K562 (cell line): ENCODE results near the gene PCED1B. TPM values are rescaled to one million over a fixed set of nuclear protein-coding genes. Genes with fewer than 3 reads are reported as not detected.

ENCODE experiments used
- ARID4B ChIP-seq: sonication (generic); formaldehyde crosslinking; IDR thresholded peaks from 2 replicates; pipeline ENCODE4 v1.8.0; 2022; ENCODE audit warnings: mild to moderate bottlenecking, missing genetic modification reagents
- CHD1 ChIP-seq: fragments of 200-600 bp; sonication (generic); IDR thresholded peaks from one replicate; pipeline ENCODE4 v1.6.1; 2012; ENCODE audit warnings: mild to moderate bottlenecking, moderate library complexity, low read length, inconsistent platforms
- GATAD2B ChIP-seq: fragments of 450-650 bp; IDR thresholded peaks from 2 replicates; pipeline ENCODE4 v1.6.1; 2017; ENCODE audit warnings: mild to moderate bottlenecking, borderline replicate concordance
- HCFC1 ChIP-seq: IDR thresholded peaks from 2 replicates; pipeline ENCODE4 v1.6.1; 2012; ENCODE audit warnings: low read depth, low read length, improper control_type of control experiment
- LCOR ChIP-seq: sonication (generic); formaldehyde crosslinking; IDR thresholded peaks from 2 replicates; pipeline ENCODE4 v1.8.0; 2022; ENCODE audit warnings: mild to moderate bottlenecking, missing genetic modification reagents
- MIER1 ChIP-seq: fragments of 450-650 bp; IDR thresholded peaks from 2 replicates; pipeline ENCODE4 v1.6.1; 2016; ENCODE audit warnings: antibody characterized with exemption, mild to moderate bottlenecking, low read depth
- PHF21A ChIP-seq: fragments of 450-650 bp; IDR thresholded peaks from 2 replicates; pipeline ENCODE4 v1.6.1; 2017; ENCODE audit warnings: low read depth, borderline replicate concordance
- PPARD ChIP-seq: fragments of 250-450 bp; sonication (Bioruptor Pico); IDR thresholded peaks from 2 replicates; pipeline ENCODE4 v1.8.0; 2022; ENCODE audit warnings: inconsistent platforms, mild to moderate bottlenecking, moderate library complexity
- RBM22 ChIP-seq: fragments of 200-400 bp; formaldehyde crosslinking; IDR thresholded peaks from 2 replicates; pipeline ENCODE4 v1.6.1; 2018; ENCODE audit warnings: low read length, low read depth; ENCODE audit not compliant: poor library complexity, severe bottlenecking
- RBM39 ChIP-seq: fragments of 200-400 bp; formaldehyde crosslinking; optimal IDR thresholded peaks from 2 replicates; pipeline ENCODE3; 2018; ENCODE audit warnings: low read depth, low read length
- SMC3 ChIP-seq: conservative IDR thresholded peaks from 2 replicates; pipeline ENCODE4 v1.6.1; 2011; ENCODE audit warnings: low read depth, low read length, improper control_type of control experiment; ENCODE audit not compliant: insufficient read depth
- ZNF23 ChIP-seq: fragments of 250-450 bp; sonication (Bioruptor Pico); IDR thresholded peaks from 2 replicates; pipeline ENCODE4 v1.4.0; 2020; ENCODE audit warnings: mild to moderate bottlenecking
- ZNF740 ChIP-seq, 3 experiments: fragments of 200-800 bp in 1 of 3; sonication (Bioruptor generic) in 1 of 3; sonication (generic) in 1 of 3; formaldehyde crosslinking in 1 of 3; IDR thresholded peaks; 2 replicates each; pipeline versions ENCODE4 v1.6.1 to v1.8.0; 2016 to 2022; ENCODE audit warnings: mild to moderate bottlenecking in 2 of 3, missing compliant biosample characterization in 2 of 3, missing genetic modification characterization in 2 of 3, missing genetic modification reagents in 1 of 3
- polyA plus RNA-seq, 8 experiments: library from polyadenylated mRNA; depleted of rRNA in 4 of 8; stranded (reverse) in 5 of 8; unstranded in 3 of 8; fragments of >200 nt; fragmentation: Nextera tagmentation in 2 of 8; fragmentation: Illumina TruSeq in 1 of 8; extraction: Ambion mirVana in 2 of 8; extraction: Trizol in 1 of 8; gene quantifications; 2 replicates each; pipeline versions ENCODE4 v1.2.1 to v1.2.3, GENCODE V29; 2011 to 2014; ENCODE audit warnings: inconsistent platforms in 1 of 8, missing spikeins in 1 of 8
- total RNA-seq, 7 experiments: library from RNA; depleted of rRNA in 6 of 7; stranded (reverse); fragments of >200 nt in 6 of 7; fragmentation: Illumina TruSeq in 2 of 7; extraction: Trizol in 2 of 7; gene quantifications; 2 replicates each; pipeline versions ENCODE4 v1.2.1 to v1.2.3, GENCODE V29; 2011 to 2021; ENCODE audit warnings: low replicate concordance in 1 of 7
- TF ChIP-seq, protein P1 (sequence below), 2 experiments: fragments of 450-650 bp; formaldehyde crosslinking in 1 of 2; IDR thresholded peaks; 2 replicates each; pipeline versions ENCODE4 v1.4.0 to v1.6.1; 2014 to 2020; ENCODE audit warnings: mild to moderate bottlenecking in 2 of 2, borderline replicate concordance in 1 of 2, low read depth in 1 of 2

Gene PCED1B
- total and polyA plus RNA-seq, 9 of the 15 experiments (the other 6 are each of a cell fraction or from before 2014, with no cell fraction given): 1.2 to 9.3 (median 2.5) TPM

DNA sequence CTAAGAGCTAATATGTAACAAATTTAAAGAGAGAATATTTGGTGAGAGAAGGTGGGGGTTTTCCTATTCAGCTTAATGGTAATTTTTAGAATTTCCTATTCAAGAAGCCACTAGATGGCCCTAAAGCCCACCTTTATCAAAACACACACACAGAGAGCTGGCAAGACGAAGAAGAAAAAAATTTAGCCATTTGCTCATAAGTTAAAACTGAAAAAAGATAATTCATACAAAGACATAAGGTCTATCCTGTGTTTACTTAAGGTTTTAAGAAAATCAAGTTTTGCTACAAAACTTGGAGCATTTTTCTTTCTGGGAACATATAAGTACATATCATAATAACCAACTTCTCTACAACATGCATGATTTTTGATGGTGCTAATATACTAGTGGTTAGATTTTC lies 46.8 kb upstream of the PCED1B start (continued):
- TF ChIP-seq ZNF740 (CRISPR knock-in tag; IDR thresholded peaks at IDR 0.05): no peak
- TF ChIP-seq ZNF740 (tag; IDR thresholded peaks at IDR 0.05): no peak
- no peak for TF ChIP-seq MIER1
- no peak for TF ChIP-seq RBM39
- TF ChIP-seq SMC3: peak; percentile 55
- peak; percentile 41; the same call in 1 of the 2 replicates for TF ChIP-seq GATAD2B
- no peak for TF ChIP-seq HCFC1
- TF ChIP-seq PHF21A: no peak
- TF ChIP-seq LCOR: no peak
- TF ChIP-seq CHD1: no peak
- no peak for TF ChIP-seq ZNF23 (CRISPR knock-in tag)
- TF ChIP-seq ARID4B (CRISPR knock-in tag): no peak
- TF ChIP-seq RBM22: no peak
- TF ChIP-seq, protein P1, sequence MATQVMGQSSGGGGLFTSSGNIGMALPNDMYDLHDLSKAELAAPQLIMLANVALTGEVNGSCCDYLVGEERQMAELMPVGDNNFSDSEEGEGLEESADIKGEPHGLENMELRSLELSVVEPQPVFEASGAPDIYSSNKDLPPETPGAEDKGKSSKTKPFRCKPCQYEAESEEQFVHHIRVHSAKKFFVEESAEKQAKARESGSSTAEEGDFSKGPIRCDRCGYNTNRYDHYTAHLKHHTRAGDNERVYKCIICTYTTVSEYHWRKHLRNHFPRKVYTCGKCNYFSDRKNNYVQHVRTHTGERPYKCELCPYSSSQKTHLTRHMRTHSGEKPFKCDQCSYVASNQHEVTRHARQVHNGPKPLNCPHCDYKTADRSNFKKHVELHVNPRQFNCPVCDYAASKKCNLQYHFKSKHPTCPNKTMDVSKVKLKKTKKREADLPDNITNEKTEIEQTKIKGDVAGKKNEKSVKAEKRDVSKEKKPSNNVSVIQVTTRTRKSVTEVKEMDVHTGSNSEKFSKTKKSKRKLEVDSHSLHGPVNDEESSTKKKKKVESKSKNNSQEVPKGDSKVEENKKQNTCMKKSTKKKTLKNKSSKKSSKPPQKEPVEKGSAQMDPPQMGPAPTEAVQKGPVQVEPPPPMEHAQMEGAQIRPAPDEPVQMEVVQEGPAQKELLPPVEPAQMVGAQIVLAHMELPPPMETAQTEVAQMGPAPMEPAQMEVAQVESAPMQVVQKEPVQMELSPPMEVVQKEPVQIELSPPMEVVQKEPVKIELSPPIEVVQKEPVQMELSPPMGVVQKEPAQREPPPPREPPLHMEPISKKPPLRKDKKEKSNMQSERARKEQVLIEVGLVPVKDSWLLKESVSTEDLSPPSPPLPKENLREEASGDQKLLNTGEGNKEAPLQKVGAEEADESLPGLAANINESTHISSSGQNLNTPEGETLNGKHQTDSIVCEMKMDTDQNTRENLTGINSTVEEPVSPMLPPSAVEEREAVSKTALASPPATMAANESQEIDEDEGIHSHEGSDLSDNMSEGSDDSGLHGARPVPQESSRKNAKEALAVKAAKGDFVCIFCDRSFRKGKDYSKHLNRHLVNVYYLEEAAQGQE (IDR thresholded peaks at IDR 0.05; ENCODE audit: borderline replicate concordance): peak; percentile 80; the same call in 1 of the 2 replicates
- TF ChIP-seq, protein P1 (CRISPR knock-in tag; IDR thresholded peaks at IDR 0.05; ENCODE audit: low read depth): no peak
- TF ChIP-seq PPARD (CRISPR knock-in tag): no peak
